Endothelial cell of umbilical vein (primary cell): ENCODE results near the gene HYI. TPM values are rescaled to one million over a fixed set of nuclear protein-coding genes. Genes with fewer than 3 reads are reported as not detected.
A peak's percentile ranks its signal among the peaks of the same experiment; 100 is the strongest.
"Not testable (repeated sequence)": the region's sequence is repeated elsewhere in the genome, so short reads cannot be mapped to it uniquely, and the experiment has no call there.

Experiments
- BruUV-seq: library from RNA; stranded (reverse); fragments of 400-500 nt; replicated peaks from 2 replicates; lab custom pipeline; 2021; lab: Mats Ljungman, UMichigan
- CTCF ChIA-PET: fragments of 300-600, 350-600 bp; sonication (Branson Sonifier 250); formaldehyde crosslinking; loops from one replicate; lab custom pipeline; 2021; ENCODE audit warnings: antibody characterized with exemption, inconsistent platforms; lab: Charles Lee
- POLR2A ChIA-PET: fragments of 300-600, 350-600 bp; sonication (Branson Sonifier 250); formaldehyde crosslinking; loops from one replicate; lab custom pipeline; 2021; ENCODE audit warnings: antibody characterized with exemption, inconsistent platforms; lab: Charles Lee
- DNase-seq: peaks from one replicate; pipeline ENCODE4 v3.0.0-alpha.2; 2011; ENCODE audit warnings: low read depth, low spot score
- FAIRE-seq: peaks from 2 replicates; lab custom pipeline; 2011; peaks lifted over from hg19 to GRCh38; lab: Jason Lieb, UNC
- H2AFZ ChIP-seq: 2 replicates; pipeline ENCODE4 v1.6.0; 2012; ENCODE audit warnings: low read depth, low read length, control low read depth, inconsistent platforms
- H3K27ac ChIP-seq: 2 replicates; pipeline ENCODE4 v1.5.1; 2011; ENCODE audit warnings: low read depth, mild to moderate bottlenecking, control low read depth, low read length, moderate library complexity; ENCODE audit not compliant: insufficient read depth
- H3K27me3 ChIP-seq, 2 experiments: 2 replicates each; pipeline versions ENCODE4 v1.6.0 to v1.6.1; 2011; ENCODE audit warnings: low read length in 2 of 2, mixed read lengths in 1 of 2; ENCODE audit not compliant: control insufficient read depth in 2 of 2, insufficient read depth in 2 of 2
- H3K36me3 ChIP-seq, 2 experiments: 2 replicates in 1 of 2; 3 replicates in 1 of 2; pipeline ENCODE4 v1.5.1; 2011; ENCODE audit warnings: low read length in 2 of 2, mild to moderate bottlenecking in 1 of 2, moderate library complexity in 1 of 2; ENCODE audit not compliant: control insufficient read depth in 2 of 2, insufficient read depth in 2 of 2; ENCODE audit errors: extremely low read depth in 1 of 2
- H3K4me1 ChIP-seq: 3 replicates; pipeline ENCODE4 v1.5.1; 2011; ENCODE audit warnings: mild to moderate bottlenecking, low read length; ENCODE audit not compliant: control insufficient read depth, insufficient read depth; ENCODE audit errors: extremely low read depth
- H3K4me2 ChIP-seq: 2 replicates; pipeline ENCODE4 v1.6.1; 2011; ENCODE audit warnings: low read length, control low read depth, mixed read lengths; ENCODE audit not compliant: insufficient read depth
- H3K4me3 ChIP-seq, 3 experiments: fragments of 200-600 bp in 1 of 3; sonication (generic), shearing (Covaris generic) in 1 of 3; replicated peaks in 1 of 3; 2 replicates each; pipeline ENCODE4 v1.5.1; 2011 to 2016; ENCODE audit warnings: control low read depth in 3 of 3, low read length in 3 of 3, mild to moderate bottlenecking in 2 of 3, inconsistent platforms in 1 of 3, low read depth in 1 of 3, moderate library complexity in 1 of 3; ENCODE audit not compliant: insufficient read depth in 1 of 3
- H3K79me2 ChIP-seq: 2 replicates; pipeline ENCODE4 v1.6.0; 2012; ENCODE audit warnings: low read length, inconsistent platforms; ENCODE audit not compliant: control insufficient read depth, insufficient read depth
- H3K9ac ChIP-seq: replicated peaks from 2 replicates; pipeline ENCODE3; 2011; ENCODE audit warnings: low read length, control low read depth; ENCODE audit not compliant: insufficient read depth; ENCODE audit errors: extremely low read depth
- H3K9me1 ChIP-seq: replicated peaks from 3 replicates; pipeline ENCODE4 v1.6.0; 2011; ENCODE audit warnings: mild to moderate bottlenecking, low read length; ENCODE audit not compliant: control insufficient read depth, insufficient read depth; ENCODE audit errors: extremely low read depth
- H3K9me3 ChIP-seq: replicated peaks from 2 replicates; pipeline ENCODE4 v1.5.1; 2012; ENCODE audit warnings: low read length, inconsistent platforms; ENCODE audit not compliant: control insufficient read depth, insufficient read depth
- H4K20me1 ChIP-seq: replicated peaks from 2 replicates; pipeline ENCODE3; 2011; ENCODE audit warnings: mild to moderate bottlenecking, low read length; ENCODE audit not compliant: control insufficient read depth, insufficient read depth; ENCODE audit errors: extremely low read depth
- FOS ChIP-seq: IDR thresholded peaks from 2 replicates; pipeline ENCODE4 v1.6.1; 2011; ENCODE audit warnings: mild to moderate bottlenecking, low read length, moderate library complexity, borderline replicate concordance; ENCODE audit not compliant: insufficient read depth
- GATA2 ChIP-seq: IDR thresholded peaks from 2 replicates; pipeline ENCODE4 v1.7.0; 2011; ENCODE audit warnings: low read depth, mild to moderate bottlenecking, moderate library complexity, mixed read lengths, low read length; ENCODE audit not compliant: insufficient read length, insufficient read depth
- JUN ChIP-seq: IDR thresholded peaks from 2 replicates; pipeline ENCODE4 v1.6.1; 2011; ENCODE audit warnings: borderline replicate concordance, low read depth; ENCODE audit not compliant: insufficient read length, insufficient read depth
- MAX ChIP-seq: IDR thresholded peaks from 2 replicates; pipeline ENCODE4 v1.6.1; 2011; ENCODE audit not compliant: insufficient read depth, insufficient read length
- MYC ChIP-seq: IDR thresholded peaks from one replicate; pipeline ENCODE4 v1.6.1; 2011; ENCODE audit warnings: mild to moderate bottlenecking, low read depth, low read length
- POLR2A ChIP-seq: IDR thresholded peaks from 2 replicates; pipeline ENCODE4 v1.6.1; 2012; ENCODE audit warnings: low read depth, mild to moderate bottlenecking, control low read depth, low read length
- POLR2AphosphoS5 ChIP-seq: IDR thresholded peaks from 2 replicates; pipeline ENCODE4 v1.6.1; 2012; ENCODE audit warnings: low read depth, mild to moderate bottlenecking, control low read depth, low read length, moderate library complexity; ENCODE audit not compliant: insufficient read depth
- dilution Hi-C: fragments of 300-500 bp; cut with MboI; formaldehyde crosslinking; loops from one replicate; pipeline ENCODE4 v1.15.0; 2019; ENCODE audit warnings: low sequenced_read_pairs; ENCODE audit not compliant: extremely low pct_ligation_motif_present
- intact Hi-C: fragments of 100-400 bp; cut with micrococcal nuclease; formaldehyde crosslinking; loops from one replicate; pipeline ENCODE4 v1.10.0; 2022
- polyA plus RNA-seq, 4 experiments: library from polyadenylated mRNA; depleted of rRNA in 3 of 4; stranded (reverse) in 3 of 4; unstranded in 1 of 4; fragments of >200 nt; gene quantifications; 2 replicates each; pipeline versions ENCODE4 v1.2.1 to v1.2.3, GENCODE V29; 2011 to 2012; ENCODE audit warnings: missing spikeins in 1 of 4
- total RNA-seq: library from RNA; stranded (reverse); gene quantifications from 2 replicates; pipeline ENCODE4 v1.2.3, GENCODE V29; 2021

HYI gene
- total and polyA plus RNA-seq, 2 donors (not counting 3 experiments of a cell fraction or from before 2014, with no cell fraction given): 324 to 342 TPM

- ChIA-PET POLR2A (interaction anchor here (0.7 to 1.0 kb wide), 3 partner anchors 19 to 30 kb away, joined by 3 to 7 read pairs (median 3); partner anchors contain the start of gene HYI), CTCF (interaction anchor here (1.4 to 2.2 kb wide), 4 partner anchors 11 to 58 kb away, joined by 3 to 6 read pairs (median 4); no protein-coding TSS in a partner anchor)
- H3K27me3 ChIP-seq, H3K9me1 ChIP-seq, H3K79me2 ChIP-seq, BruUV-seq, dilution Hi-C loops, H3K36me3 ChIP-seq, H2AFZ ChIP-seq, H4K20me1 ChIP-seq, H3K9me3 ChIP-seq: not testable (repeated sequence)
- H3K27ac ChIP-seq: peak overlapping the region; percentile 100
- H3K4me1 ChIP-seq: peaks cover 57% of the 10 kb centered on the region
- H3K9ac ChIP-seq: peak overlapping the region; percentile 93
- DNase-seq (peak; percentile 94), FAIRE-seq (peak; percentile 100)
- TF ChIP-seq POLR2AphosphoS5 (peak; percentile 80), FOS (peak; percentile 79), JUN (peak; percentile 95), MAX (peak; percentile 67), POLR2A (peak; percentile 79), MYC (peak; percentile 72), GATA2 (peak; percentile 78)
- H3K4me2 ChIP-seq: peak overlapping the region; percentile 84
- H3K4me3 ChIP-seq: peak overlapping the region in 1 of 3 experiments; percentile 53
- intact Hi-C loops: loop anchor here (1.0 to 5.0 kb wide), 9 partner anchors 18 to 265 kb away; partner anchors contain the start of genes KDM4A and TIE1
These were observed 18.9 kb upstream of the HYI start for GRCh38 chr1:43472463-43473151.
